Lower leg skin (tissue), 3 donors: ENCODE data around the gene SMOC2.

Source experiments
- POLR2A ChIP-seq, 2 donors: fragments of 450-650 bp; IDR thresholded peaks; one replicate each; pipeline ENCODE4 v1.6.1; 2016 to 2017; ENCODE audit warnings: antibody characterized with exemption in 2 of 2, mild to moderate bottlenecking in 1 of 2, moderate library complexity in 1 of 2
- TF ChIP-seq, protein P1 (sequence below), 3 donors: fragments of 450-650 bp; IDR thresholded peaks; one replicate each; pipeline ENCODE4 v1.5.1; 2016; ENCODE audit warnings: antibody characterized with exemption in 3 of 3, mild to moderate bottlenecking in 3 of 3, moderate library complexity in 2 of 3

DNA sequence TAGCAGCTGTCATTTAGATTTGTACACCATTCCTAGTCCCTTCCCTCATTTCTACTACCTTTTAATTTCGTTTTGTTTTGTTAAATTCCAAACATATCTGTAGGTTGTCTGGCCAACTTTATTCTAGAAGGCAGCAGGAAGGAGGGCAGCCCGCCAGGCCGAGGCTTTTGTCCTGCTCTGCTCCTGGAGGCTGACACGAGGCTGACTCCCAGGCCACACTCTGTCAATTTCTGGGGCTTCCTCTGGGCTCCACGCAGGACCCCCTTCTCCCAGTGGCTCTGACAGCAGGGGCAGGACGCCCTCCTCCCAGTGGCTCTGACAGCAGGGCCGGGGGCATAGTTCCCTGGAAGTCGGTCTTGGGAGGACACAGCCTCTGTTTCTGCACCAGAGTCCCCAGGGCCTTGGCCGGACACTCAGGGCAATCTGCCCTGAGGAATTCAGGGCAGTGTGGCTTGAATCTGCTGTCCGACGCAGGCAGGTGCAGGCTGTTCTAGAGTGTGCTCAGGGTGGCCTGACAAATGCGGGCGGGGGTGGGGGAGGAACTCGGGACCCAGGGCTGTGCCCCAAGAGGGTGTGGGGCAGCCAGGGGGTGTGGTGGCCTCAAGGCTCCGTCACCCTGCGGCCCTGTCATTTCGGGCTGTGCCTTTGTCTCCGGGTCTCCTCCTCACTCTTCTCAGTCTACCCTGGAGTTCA is 11.8 kb downstream of the SMOC2 start:
- TF ChIP-seq, protein P1, sequence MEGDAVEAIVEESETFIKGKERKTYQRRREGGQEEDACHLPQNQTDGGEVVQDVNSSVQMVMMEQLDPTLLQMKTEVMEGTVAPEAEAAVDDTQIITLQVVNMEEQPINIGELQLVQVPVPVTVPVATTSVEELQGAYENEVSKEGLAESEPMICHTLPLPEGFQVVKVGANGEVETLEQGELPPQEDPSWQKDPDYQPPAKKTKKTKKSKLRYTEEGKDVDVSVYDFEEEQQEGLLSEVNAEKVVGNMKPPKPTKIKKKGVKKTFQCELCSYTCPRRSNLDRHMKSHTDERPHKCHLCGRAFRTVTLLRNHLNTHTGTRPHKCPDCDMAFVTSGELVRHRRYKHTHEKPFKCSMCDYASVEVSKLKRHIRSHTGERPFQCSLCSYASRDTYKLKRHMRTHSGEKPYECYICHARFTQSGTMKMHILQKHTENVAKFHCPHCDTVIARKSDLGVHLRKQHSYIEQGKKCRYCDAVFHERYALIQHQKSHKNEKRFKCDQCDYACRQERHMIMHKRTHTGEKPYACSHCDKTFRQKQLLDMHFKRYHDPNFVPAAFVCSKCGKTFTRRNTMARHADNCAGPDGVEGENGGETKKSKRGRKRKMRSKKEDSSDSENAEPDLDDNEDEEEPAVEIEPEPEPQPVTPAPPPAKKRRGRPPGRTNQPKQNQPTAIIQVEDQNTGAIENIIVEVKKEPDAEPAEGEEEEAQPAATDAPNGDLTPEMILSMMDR (IDR thresholded peaks at IDR 0.05) = no peak
- no peak for TF ChIP-seq POLR2A (IDR thresholded peaks at IDR 0.05)
